GM12878 (cell line): ENCODE data around the gene SYMPK. TPM values are rescaled to one million over a fixed set of nuclear protein-coding genes. Genes with fewer than 3 reads are reported as not detected.

ENCODE experiments used
- ASH2L ChIP-seq: fragments of 300-600, 200-600 bp; sonication (generic); IDR thresholded peaks from 2 replicates; pipeline ENCODE4 v1.6.1; 2017; ENCODE audit warnings: low read depth, mild to moderate bottlenecking, borderline replicate concordance
- IKZF2 ChIP-seq, 2 experiments: fragments of 450-650 bp; IDR thresholded peaks; 2 replicates each; pipeline ENCODE4 v1.6.1; 2017; ENCODE audit warnings: mild to moderate bottlenecking in 2 of 2, moderate library complexity in 2 of 2
- KAT2A ChIP-seq: conservative IDR thresholded peaks from 2 replicates; pipeline ENCODE4 v1.6.1; 2011; ENCODE audit warnings: low read depth, low read length; ENCODE audit not compliant: control insufficient read depth
- NFIC ChIP-seq: IDR thresholded peaks from 2 replicates; pipeline ENCODE4 v1.6.1; 2012; ENCODE audit warnings: low read depth, mild to moderate bottlenecking, inconsistent platforms, low read length, moderate library complexity
- SMAD5 ChIP-seq: IDR thresholded peaks from 2 replicates; pipeline ENCODE4 v1.6.1; 2016; ENCODE audit warnings: antibody characterized with exemption, low read depth
- SUZ12 ChIP-seq: fragments of 200-600 bp; sonication (generic); IDR thresholded peaks from one replicate; pipeline ENCODE4 v1.6.1; 2018; ENCODE audit warnings: antibody characterized with exemption, mild to moderate bottlenecking; ENCODE audit not compliant: unreplicated experiment
- YBX1 ChIP-seq: fragments of 450-650 bp; IDR thresholded peaks from 2 replicates; pipeline ENCODE4 v1.6.1; 2016; ENCODE audit warnings: antibody characterized with exemption
- polyA plus RNA-seq, 11 experiments: library from polyadenylated mRNA; depleted of rRNA in 4 of 11; unstranded in 6 of 11; stranded (reverse) in 5 of 11; fragments of >200 nt; fragmentation: Nextera tagmentation in 4 of 11; fragmentation: Illumina TruSeq in 1 of 11; extraction: Ambion mirVana in 4 of 11; extraction: Trizol in 1 of 11; gene quantifications; 1 replicate in 1 of 11; 2 replicates in 10 of 11; pipeline versions ENCODE4 v1.2.1 to v1.2.3, GENCODE V29; 2011 to 2016; ENCODE audit warnings: inconsistent platforms in 2 of 11, missing spikeins in 2 of 11, low read depth in 1 of 11
- total RNA-seq, 4 experiments: library from RNA; depleted of rRNA in 3 of 4; stranded (reverse); fragments of >200 nt in 3 of 4; fragmentation: Illumina TruSeq in 1 of 4; extraction: Trizol in 1 of 4; gene quantifications; 2 replicates each; pipeline versions ENCODE4 v1.2.1 to v1.2.3, GENCODE V29; 2013 to 2021
- TF ChIP-seq, protein P1 (sequence below): fragments of 450-650 bp; IDR thresholded peaks from 2 replicates; pipeline ENCODE4 v1.6.1; 2017; ENCODE audit warnings: mild to moderate bottlenecking, low read depth, inconsistent platforms; ENCODE audit not compliant: poor library complexity, severe bottlenecking
- TF ChIP-seq, protein P2 (sequence below): IDR thresholded peaks from 2 replicates; pipeline ENCODE4 v1.6.1; 2012; ENCODE audit warnings: mild to moderate bottlenecking, low read depth, low read length
- TF ChIP-seq, protein P3 (sequence below): fragments of 150-350 bp; IDR thresholded peaks from 2 replicates; pipeline ENCODE4 v1.6.1; 2016; ENCODE audit warnings: low read depth, low read length
- TF ChIP-seq, protein P4 (sequence below): fragments of 450-650 bp; IDR thresholded peaks from 2 replicates; pipeline ENCODE4 v1.6.1; 2017; ENCODE audit warnings: antibody characterized with exemption, mild to moderate bottlenecking, moderate library complexity
- TF ChIP-seq, protein P5 (sequence below): fragments of 450-650 bp; IDR thresholded peaks from 2 replicates; pipeline ENCODE4 v1.6.1; 2014; ENCODE audit warnings: mild to moderate bottlenecking
- TF ChIP-seq, protein P6 (sequence below): fragments of 450-650 bp; IDR thresholded peaks from 2 replicates; pipeline ENCODE4 v1.6.1; 2017; ENCODE audit warnings: borderline replicate concordance

Gene SYMPK
- total and polyA plus RNA-seq, 10 of the 15 experiments (the other 5 are each of a cell fraction or from before 2014, with no cell fraction given): 0.49 to 109 (median 42.5) TPM

DNA sequence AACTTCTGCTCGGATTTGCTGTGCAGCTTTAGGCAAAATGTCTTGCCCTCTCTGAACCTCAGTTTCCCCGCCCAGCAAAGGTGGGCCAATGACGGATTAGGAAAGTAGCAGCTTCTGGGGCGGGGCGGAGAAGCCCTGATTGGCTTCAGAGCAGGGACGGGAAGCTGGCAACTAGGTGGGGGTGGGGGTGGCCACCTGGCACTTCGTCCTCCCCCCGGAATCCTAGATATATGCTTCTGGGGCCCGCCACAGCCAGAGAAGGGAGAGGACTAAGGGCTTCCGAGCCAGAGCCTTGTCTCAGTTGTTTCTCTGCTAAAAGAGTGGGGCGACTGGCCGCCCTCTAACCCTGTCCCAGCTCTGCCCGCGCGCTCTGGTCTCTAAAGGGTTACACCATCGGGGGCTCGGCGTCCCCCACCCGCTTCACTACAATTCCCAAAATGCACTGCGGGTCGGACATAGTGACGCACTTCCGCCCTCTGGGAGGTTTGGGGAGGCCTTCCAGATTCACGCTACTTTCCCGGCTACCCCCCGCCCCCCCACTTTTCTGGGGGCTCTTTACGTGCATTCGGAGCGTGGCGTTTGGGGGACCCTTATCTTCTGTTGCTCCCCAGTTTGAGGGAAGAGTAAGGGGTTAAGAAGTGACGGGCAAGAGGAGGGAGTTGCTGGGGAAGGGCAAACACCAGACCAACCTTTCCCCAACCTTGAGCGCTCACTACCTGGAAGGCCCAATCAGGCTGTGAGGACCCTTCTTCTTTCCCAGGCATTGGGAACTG is 23.7 kb upstream of the SYMPK start (continued):
- TF ChIP-seq SMAD5: peak; percentile 51; the same call in 1 of the 2 replicates
- TF ChIP-seq, protein P1, sequence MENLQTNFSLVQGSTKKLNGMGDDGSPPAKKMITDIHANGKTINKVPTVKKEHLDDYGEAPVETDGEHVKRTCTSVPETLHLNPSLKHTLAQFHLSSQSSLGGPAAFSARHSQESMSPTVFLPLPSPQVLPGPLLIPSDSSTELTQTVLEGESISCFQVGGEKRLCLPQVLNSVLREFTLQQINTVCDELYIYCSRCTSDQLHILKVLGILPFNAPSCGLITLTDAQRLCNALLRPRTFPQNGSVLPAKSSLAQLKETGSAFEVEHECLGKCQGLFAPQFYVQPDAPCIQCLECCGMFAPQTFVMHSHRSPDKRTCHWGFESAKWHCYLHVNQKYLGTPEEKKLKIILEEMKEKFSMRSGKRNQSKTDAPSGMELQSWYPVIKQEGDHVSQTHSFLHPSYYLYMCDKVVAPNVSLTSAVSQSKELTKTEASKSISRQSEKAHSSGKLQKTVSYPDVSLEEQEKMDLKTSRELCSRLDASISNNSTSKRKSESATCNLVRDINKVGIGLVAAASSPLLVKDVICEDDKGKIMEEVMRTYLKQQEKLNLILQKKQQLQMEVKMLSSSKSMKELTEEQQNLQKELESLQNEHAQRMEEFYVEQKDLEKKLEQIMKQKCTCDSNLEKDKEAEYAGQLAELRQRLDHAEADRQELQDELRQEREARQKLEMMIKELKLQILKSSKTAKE: no peak
- TF ChIP-seq IKZF2 (IDR thresholded peaks at IDR 0.05): peak in 1 of 2 experiments; percentile 35; a peak in 2 of 4 replicates
- TF ChIP-seq KAT2A: no peak
- TF ChIP-seq, protein P2, sequence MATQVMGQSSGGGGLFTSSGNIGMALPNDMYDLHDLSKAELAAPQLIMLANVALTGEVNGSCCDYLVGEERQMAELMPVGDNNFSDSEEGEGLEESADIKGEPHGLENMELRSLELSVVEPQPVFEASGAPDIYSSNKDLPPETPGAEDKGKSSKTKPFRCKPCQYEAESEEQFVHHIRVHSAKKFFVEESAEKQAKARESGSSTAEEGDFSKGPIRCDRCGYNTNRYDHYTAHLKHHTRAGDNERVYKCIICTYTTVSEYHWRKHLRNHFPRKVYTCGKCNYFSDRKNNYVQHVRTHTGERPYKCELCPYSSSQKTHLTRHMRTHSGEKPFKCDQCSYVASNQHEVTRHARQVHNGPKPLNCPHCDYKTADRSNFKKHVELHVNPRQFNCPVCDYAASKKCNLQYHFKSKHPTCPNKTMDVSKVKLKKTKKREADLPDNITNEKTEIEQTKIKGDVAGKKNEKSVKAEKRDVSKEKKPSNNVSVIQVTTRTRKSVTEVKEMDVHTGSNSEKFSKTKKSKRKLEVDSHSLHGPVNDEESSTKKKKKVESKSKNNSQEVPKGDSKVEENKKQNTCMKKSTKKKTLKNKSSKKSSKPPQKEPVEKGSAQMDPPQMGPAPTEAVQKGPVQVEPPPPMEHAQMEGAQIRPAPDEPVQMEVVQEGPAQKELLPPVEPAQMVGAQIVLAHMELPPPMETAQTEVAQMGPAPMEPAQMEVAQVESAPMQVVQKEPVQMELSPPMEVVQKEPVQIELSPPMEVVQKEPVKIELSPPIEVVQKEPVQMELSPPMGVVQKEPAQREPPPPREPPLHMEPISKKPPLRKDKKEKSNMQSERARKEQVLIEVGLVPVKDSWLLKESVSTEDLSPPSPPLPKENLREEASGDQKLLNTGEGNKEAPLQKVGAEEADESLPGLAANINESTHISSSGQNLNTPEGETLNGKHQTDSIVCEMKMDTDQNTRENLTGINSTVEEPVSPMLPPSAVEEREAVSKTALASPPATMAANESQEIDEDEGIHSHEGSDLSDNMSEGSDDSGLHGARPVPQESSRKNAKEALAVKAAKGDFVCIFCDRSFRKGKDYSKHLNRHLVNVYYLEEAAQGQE: no peak
- TF ChIP-seq, protein P3, sequence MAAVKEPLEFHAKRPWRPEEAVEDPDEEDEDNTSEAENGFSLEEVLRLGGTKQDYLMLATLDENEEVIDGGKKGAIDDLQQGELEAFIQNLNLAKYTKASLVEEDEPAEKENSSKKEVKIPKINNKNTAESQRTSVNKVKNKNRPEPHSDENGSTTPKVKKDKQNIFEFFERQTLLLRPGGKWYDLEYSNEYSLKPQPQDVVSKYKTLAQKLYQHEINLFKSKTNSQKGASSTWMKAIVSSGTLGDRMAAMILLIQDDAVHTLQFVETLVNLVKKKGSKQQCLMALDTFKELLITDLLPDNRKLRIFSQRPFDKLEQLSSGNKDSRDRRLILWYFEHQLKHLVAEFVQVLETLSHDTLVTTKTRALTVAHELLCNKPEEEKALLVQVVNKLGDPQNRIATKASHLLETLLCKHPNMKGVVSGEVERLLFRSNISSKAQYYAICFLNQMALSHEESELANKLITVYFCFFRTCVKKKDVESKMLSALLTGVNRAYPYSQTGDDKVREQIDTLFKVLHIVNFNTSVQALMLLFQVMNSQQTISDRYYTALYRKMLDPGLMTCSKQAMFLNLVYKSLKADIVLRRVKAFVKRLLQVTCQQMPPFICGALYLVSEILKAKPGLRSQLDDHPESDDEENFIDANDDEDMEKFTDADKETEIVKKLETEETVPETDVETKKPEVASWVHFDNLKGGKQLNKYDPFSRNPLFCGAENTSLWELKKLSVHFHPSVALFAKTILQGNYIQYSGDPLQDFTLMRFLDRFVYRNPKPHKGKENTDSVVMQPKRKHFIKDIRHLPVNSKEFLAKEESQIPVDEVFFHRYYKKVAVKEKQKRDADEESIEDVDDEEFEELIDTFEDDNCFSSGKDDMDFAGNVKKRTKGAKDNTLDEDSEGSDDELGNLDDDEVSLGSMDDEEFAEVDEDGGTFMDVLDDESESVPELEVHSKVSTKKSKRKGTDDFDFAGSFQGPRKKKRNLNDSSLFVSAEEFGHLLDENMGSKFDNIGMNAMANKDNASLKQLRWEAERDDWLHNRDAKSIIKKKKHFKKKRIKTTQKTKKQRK: no peak
- no peak for TF ChIP-seq ASH2L
- no peak for TF ChIP-seq SUZ12
- TF ChIP-seq, protein P4, sequence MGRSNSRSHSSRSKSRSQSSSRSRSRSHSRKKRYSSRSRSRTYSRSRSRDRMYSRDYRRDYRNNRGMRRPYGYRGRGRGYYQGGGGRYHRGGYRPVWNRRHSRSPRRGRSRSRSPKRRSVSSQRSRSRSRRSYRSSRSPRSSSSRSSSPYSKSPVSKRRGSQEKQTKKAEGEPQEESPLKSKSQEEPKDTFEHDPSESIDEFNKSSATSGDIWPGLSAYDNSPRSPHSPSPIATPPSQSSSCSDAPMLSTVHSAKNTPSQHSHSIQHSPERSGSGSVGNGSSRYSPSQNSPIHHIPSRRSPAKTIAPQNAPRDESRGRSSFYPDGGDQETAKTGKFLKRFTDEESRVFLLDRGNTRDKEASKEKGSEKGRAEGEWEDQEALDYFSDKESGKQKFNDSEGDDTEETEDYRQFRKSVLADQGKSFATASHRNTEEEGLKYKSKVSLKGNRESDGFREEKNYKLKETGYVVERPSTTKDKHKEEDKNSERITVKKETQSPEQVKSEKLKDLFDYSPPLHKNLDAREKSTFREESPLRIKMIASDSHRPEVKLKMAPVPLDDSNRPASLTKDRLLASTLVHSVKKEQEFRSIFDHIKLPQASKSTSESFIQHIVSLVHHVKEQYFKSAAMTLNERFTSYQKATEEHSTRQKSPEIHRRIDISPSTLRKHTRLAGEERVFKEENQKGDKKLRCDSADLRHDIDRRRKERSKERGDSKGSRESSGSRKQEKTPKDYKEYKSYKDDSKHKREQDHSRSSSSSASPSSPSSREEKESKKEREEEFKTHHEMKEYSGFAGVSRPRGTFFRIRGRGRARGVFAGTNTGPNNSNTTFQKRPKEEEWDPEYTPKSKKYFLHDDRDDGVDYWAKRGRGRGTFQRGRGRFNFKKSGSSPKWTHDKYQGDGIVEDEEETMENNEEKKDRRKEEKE: peak; percentile 45; the same call in 1 of the 2 replicates
- no peak for TF ChIP-seq NFIC
- TF ChIP-seq, protein P5, sequence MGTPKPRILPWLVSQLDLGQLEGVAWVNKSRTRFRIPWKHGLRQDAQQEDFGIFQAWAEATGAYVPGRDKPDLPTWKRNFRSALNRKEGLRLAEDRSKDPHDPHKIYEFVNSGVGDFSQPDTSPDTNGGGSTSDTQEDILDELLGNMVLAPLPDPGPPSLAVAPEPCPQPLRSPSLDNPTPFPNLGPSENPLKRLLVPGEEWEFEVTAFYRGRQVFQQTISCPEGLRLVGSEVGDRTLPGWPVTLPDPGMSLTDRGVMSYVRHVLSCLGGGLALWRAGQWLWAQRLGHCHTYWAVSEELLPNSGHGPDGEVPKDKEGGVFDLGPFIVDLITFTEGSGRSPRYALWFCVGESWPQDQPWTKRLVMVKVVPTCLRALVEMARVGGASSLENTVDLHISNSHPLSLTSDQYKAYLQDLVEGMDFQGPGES: no peak
- TF ChIP-seq, protein P6, sequence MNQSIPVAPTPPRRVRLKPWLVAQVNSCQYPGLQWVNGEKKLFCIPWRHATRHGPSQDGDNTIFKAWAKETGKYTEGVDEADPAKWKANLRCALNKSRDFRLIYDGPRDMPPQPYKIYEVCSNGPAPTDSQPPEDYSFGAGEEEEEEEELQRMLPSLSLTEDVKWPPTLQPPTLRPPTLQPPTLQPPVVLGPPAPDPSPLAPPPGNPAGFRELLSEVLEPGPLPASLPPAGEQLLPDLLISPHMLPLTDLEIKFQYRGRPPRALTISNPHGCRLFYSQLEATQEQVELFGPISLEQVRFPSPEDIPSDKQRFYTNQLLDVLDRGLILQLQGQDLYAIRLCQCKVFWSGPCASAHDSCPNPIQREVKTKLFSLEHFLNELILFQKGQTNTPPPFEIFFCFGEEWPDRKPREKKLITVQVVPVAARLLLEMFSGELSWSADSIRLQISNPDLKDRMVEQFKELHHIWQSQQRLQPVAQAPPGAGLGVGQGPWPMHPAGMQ: no peak
- no peak for TF ChIP-seq YBX1
